Smooth muscle cell (in vitro differentiated cells): ENCODE measurements around the gene CLDN19. TPM values are rescaled to one million over a fixed set of nuclear protein-coding genes. Genes with fewer than 3 reads are reported as not detected.

Experiments used
- DNase-seq: peaks from one replicate; lab custom pipeline; 2025; ENCODE audit not compliant: unreplicated experiment; lab: John Stamatoyannopoulos, UW
- H2AFZ ChIP-seq: fragments of 200-600 bp; sonication (generic); 2 replicates; pipeline ENCODE4 v1.6.0; 2016; ENCODE audit warnings: antibody characterized with exemption, low read depth, mild to moderate bottlenecking
- H3F3A ChIP-seq: fragments of 200-600 bp; sonication (generic); 2 replicates; pipeline ENCODE4 v1.6.0; 2017; ENCODE audit warnings: antibody characterized with exemption, low read depth
- H3K27ac ChIP-seq: fragments of 200-600 bp; sonication (generic); 2 replicates; pipeline ENCODE4 v1.5.1; 2016; ENCODE audit warnings: low read depth, mild to moderate bottlenecking
- H3K27me3 ChIP-seq: fragments of 200-600 bp; sonication (generic); 2 replicates; pipeline ENCODE4 v1.6.1; 2016; ENCODE audit warnings: low read depth, mild to moderate bottlenecking
- H3K36me3 ChIP-seq: fragments of 200-600 bp; sonication (generic); 2 replicates; pipeline ENCODE4 v1.5.1; 2016; ENCODE audit warnings: low read depth
- H3K4me1 ChIP-seq: fragments of 200-600 bp; sonication (generic); 2 replicates; pipeline ENCODE4 v1.5.1; 2016; ENCODE audit warnings: low read depth
- H3K4me2 ChIP-seq: fragments of 200-600 bp; sonication (generic); 2 replicates; pipeline ENCODE4 v1.6.0; 2016; ENCODE audit warnings: mild to moderate bottlenecking
- H3K4me3 ChIP-seq: fragments of 200-600 bp; sonication (generic); 2 replicates; pipeline ENCODE4 v1.5.1; 2016; ENCODE audit warnings: mild to moderate bottlenecking
- H3K79me2 ChIP-seq: fragments of 200-600 bp; sonication (generic); 2 replicates; pipeline ENCODE4 v1.6.0; 2016; ENCODE audit warnings: low read depth, mild to moderate bottlenecking
- H3K9ac ChIP-seq: fragments of 200-600 bp; sonication (generic); 2 replicates; pipeline ENCODE4 v1.6.0; 2016; ENCODE audit warnings: low read depth
- H3K9me3 ChIP-seq: fragments of 200-600 bp; sonication (generic); replicated peaks from 2 replicates; pipeline ENCODE4 v1.5.1; 2016; ENCODE audit warnings: low read depth
- H4K20me1 ChIP-seq: fragments of 200-600 bp; sonication (generic); 2 replicates; pipeline ENCODE4 v1.6.0; 2016; ENCODE audit warnings: low read depth
- CTCF ChIP-seq: fragments of 200-600 bp; sonication (generic); IDR thresholded peaks from 2 replicates; pipeline ENCODE4 v1.5.1; 2017; ENCODE audit warnings: borderline replicate concordance, mild to moderate bottlenecking, antibody characterized with exemption; ENCODE audit not compliant: insufficient read depth, poor library complexity, severe bottlenecking
- WGBS: methylation state at CpG from one replicate; pipeline ENCODE4 v1.1.7; 2016; ENCODE audit warnings: low lambda C conversion rate; 5-methylcytosine and 5-hydroxymethylcytosine counted together
- polyA plus RNA-seq: library from polyadenylated mRNA; unstranded; fragments of >200 nt; fragmentation: Nextera tagmentation; extraction: Ambion mirVana; gene quantifications from 2 replicates; pipeline ENCODE4 v1.2.1, GENCODE V29; 2016
- total RNA-seq: library from RNA; depleted of rRNA; stranded (reverse); fragments of >200 nt; gene quantifications from 2 replicates; pipeline ENCODE4 v1.2.3, GENCODE V29; 2014

CLDN19 gene
- total and polyA plus RNA-seq, 2 experiments from 2014 or later = 0.67 to 2.4 TPM

DNA sequence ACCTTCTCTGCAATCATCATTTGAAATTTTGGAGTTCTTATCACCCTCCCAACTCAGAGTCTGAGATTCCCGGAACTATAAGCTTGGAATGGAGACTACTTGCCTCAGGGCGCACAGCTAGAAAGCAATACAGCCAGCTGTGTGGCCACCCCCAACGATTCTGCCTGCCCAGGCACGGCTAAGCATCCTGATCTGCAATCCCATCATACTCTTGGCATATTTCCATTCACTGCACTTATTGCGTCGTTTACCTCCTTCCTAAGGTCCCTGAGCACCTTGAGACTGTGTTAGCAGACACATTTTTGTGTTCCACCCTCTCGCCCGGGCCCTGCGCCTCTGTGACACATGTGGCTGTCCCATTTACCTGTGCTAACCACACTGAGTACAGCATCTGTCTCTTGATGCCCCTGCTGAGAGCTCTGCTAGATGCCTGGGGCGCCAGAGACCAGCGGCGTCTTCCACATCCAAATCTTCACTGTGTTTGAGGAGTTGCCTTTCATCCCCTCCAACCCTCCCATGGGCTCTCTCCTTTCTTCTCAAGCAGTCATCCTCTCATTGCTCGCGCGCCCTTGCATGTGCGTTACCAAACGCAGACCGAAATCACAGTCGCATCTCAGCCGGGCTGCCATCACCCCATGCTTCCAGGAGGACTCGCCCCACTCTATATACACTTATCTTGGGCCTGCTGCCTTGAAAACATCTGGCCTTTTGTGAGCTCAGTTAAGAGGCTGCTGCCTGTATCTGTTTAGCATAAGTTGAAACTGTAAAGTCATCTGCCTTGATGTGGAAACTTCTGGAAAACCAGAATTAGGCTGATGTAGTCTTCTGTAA lies 3.5 kb upstream of the CLDN19 start:
- Histone ChIP-seq H3K4me1 (peaks cover 16% of the 10 kb centered on the region), H3K79me2 (no peaks in the 10 kb centered on the region), H2AFZ (no peak overlapping the region), H3K4me3 (no peak overlapping the region), H3K4me2 (peak overlapping the region; percentile 14), H3K9me3 (no peaks in the 10 kb centered on the region), H3K9ac (no peak overlapping the region), H3K36me3 (no peaks in the 10 kb centered on the region), H3F3A (peaks cover 28% of the 10 kb centered on the region), H3K27ac (peak overlapping the region; percentile 28), H4K20me1 (peaks cover 23% of the 10 kb centered on the region), H3K27me3 (no peaks in the 10 kb centered on the region)
- TF ChIP-seq CTCF = no peak
- 63% methylated on average over 21 of the region's 21 CpGs for whole genome bisulfite sequencing
- no peak for DNase-seq

DNA sequence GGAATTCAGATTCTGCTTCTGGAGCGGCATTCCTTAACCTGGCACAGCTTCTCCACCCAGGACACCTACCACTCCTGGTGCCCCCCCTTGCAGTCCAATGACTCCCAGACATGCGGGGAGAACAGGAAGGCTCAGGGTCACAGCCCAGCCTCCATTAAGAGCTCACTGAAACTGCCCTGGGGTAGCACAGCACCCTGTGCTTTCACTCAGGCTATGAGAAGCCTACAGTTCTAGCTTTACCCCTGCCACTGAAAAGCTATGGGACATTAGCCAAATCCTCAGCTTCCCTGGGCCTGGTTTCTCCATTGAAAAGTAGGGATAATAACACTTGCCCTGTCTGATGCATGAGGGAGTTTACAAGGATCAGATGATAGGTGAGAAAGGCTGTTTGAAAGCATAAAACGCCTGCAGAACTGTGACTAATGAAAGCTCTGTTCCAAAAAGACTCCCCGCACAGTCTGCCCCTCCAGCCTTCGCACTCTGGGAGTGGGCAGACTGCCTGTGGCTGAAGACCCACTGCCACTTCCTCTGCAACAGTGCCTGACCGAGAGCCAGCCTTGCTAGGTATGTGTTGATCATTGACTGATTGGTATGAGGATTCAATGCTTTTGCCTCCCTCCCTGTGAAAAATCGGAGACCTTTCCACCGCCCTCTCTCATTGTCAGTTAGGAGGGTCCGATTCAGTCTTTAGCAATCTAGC lies 2.7 kb upstream of the CLDN19 start:
- H2AFZ ChIP-seq = no peak overlapping the region
- H4K20me1 ChIP-seq = peaks cover 23% of the 10 kb centered on the region
- peak overlapping the region; percentile 28 for H3K27ac ChIP-seq

DNA sequence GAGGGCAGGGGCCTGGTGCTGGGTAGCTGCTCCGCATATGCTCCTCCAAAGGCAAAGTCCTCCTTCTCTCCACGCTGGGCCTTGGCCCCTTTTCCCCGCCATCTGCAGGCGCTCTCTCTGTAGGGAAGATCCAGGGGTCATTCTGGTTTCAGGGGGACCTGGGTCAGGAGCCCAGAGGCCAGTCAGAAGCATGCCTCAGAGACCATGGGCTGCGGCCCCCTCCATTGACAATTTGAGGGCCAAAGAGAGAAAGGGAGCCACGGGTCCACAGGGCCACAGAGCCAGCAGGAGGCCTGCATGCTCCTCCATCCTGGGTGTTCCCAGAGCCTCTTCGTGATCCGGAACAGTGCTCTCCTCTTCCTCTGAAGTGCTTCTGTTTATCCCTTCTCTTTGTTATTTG lies 2.1 kb upstream of the CLDN19 start:
- Histone ChIP-seq H2AFZ (no peak overlapping the region), H4K20me1 (peaks cover 18% of the 10 kb centered on the region), H3K9me3 (no peaks in the 10 kb centered on the region), H3K4me3 (no peak overlapping the region), H3K4me2 (no peak overlapping the region), H3K79me2 (no peaks in the 10 kb centered on the region), H3K9ac (no peak overlapping the region), H3K27me3 (no peaks in the 10 kb centered on the region), H3K27ac (peak overlapping the region; percentile 28), H3F3A (peaks cover 28% of the 10 kb centered on the region), H3K4me1 (peaks cover 16% of the 10 kb centered on the region), H3K36me3 (no peaks in the 10 kb centered on the region)
- WGBS = 93% methylated on average over 8 of the region's 8 CpGs
- no peak for DNase-seq
- no peak for TF ChIP-seq CTCF

More for the DNA sequence above, 2.7 kb upstream of the CLDN19 start:
- H3K4me1 ChIP-seq = peaks cover 16% of the 10 kb centered on the region
- peaks cover 28% of the 10 kb centered on the region for H3F3A ChIP-seq
- H3K36me3 ChIP-seq = no peaks in the 10 kb centered on the region
- no peak for DNase-seq
- 66% methylated on average over 9 of the region's 9 CpGs for WGBS
- no peaks in the 10 kb centered on the region for H3K9me3 ChIP-seq
- H3K27me3 ChIP-seq = no peaks in the 10 kb centered on the region
- H3K79me2 ChIP-seq = no peaks in the 10 kb centered on the region
- H3K4me3 ChIP-seq = no peak overlapping the region
- H3K9ac ChIP-seq = no peak overlapping the region
- no peak overlapping the region for H3K4me2 ChIP-seq
- TF ChIP-seq CTCF = no peak
